Stomach (tissue), 9 donors: ENCODE data around the gene B3GNT5. TPM values are rescaled to one million over a fixed set of nuclear protein-coding genes. Genes with fewer than 3 reads are reported as not detected.
"Not testable (repeated sequence)": the region's sequence is repeated elsewhere in the genome, so short reads cannot be mapped to it uniquely, and the experiment has no call there.

ENCODE experiments used
- DNase-seq, 2 donors: peaks; one replicate each; pipeline versions ENCODE4 v3.0.0 to v3.0.0-alpha.2; 2013 to 2019
- H3K27ac ChIP-seq, 5 donors: fragments of 200-600 bp in 4 of 5; sonication (generic) in 4 of 5; one replicate each; pipeline ENCODE4 v1.5.1; 2013 to 2019; ENCODE audit warnings: mild to moderate bottlenecking in 1 of 5, moderate library complexity in 1 of 5
- H3K27me3 ChIP-seq, 3 donors: fragments of 200-600 bp; sonication (generic); one replicate each; pipeline ENCODE4 v1.5.1; 2017 to 2019; ENCODE audit warnings: mixed run types in 1 of 3
- H3K36me3 ChIP-seq, 4 donors: fragments of 200-600 bp; sonication (generic); 1 replicate in 3 of 4; 2 replicates in 1 of 4; pipeline ENCODE4 v1.5.1; 2016 to 2019
- H3K4me1 ChIP-seq, 4 donors: fragments of 200-600 bp; sonication (generic); one replicate each; pipeline ENCODE4 v1.5.1; 2016 to 2019
- H3K4me3 ChIP-seq, 4 donors: fragments of 200-600 bp; sonication (generic) in 3 of 4; one replicate each; pipeline ENCODE4 v1.5.1; 2016 to 2019; ENCODE audit warnings: mild to moderate bottlenecking in 1 of 4
- H3K9me3 ChIP-seq, 4 donors: fragments of 200-600 bp; sonication (generic); one replicate each; pipeline ENCODE4 v1.5.1; 2016 to 2019
- CTCF ChIP-seq, 7 experiments: fragments of 450-650 bp in 4 of 7; fragments of 200-600 bp in 3 of 7; sonication (generic) in 3 of 7; IDR thresholded peaks; one replicate each; pipeline ENCODE4 v1.5.1; 2016 to 2019; ENCODE audit warnings: antibody characterized with exemption in 7 of 7, control low read depth in 2 of 7, mild to moderate bottlenecking in 1 of 7
- EP300 ChIP-seq: sonication (generic); formaldehyde crosslinking; IDR thresholded peaks from one replicate; pipeline ENCODE4 v1.6.1; 2017; ENCODE audit warnings: antibody characterized with exemption
- POLR2A ChIP-seq, 4 donors: fragments of 450-650 bp; IDR thresholded peaks; one replicate each; pipeline ENCODE4 v1.6.1; 2016; ENCODE audit warnings: antibody characterized with exemption in 4 of 4, control low read depth in 2 of 4, mild to moderate bottlenecking in 1 of 4, moderate library complexity in 1 of 4
- POLR2AphosphoS5 ChIP-seq, 3 donors: sonication (generic); formaldehyde crosslinking; IDR thresholded peaks; one replicate each; pipeline ENCODE4 v1.6.1; 2016; ENCODE audit warnings: antibody characterized with exemption in 3 of 3
- WGBS, 5 donors: extraction: QIAGEN DNeasy Blood & Tissue Kit in 3 of 5; methylation state at CpG; one replicate each; pipeline versions ENCODE4 v1.1.5 to v1.1.7; 2013 to 2018; 5-methylcytosine and 5-hydroxymethylcytosine counted together
- intact Hi-C: fragments of 100-400 bp; cut with DNase I; formaldehyde crosslinking; loops from one replicate; pipeline ENCODE4 v1.15.1; 2023; ENCODE audit warnings: low total_unique reads
- polyA plus RNA-seq, 3 donors: library from polyadenylated mRNA; stranded (reverse); fragments of 200-250 nt; gene quantifications; one replicate each; pipeline ENCODE4 v1.2.3, GENCODE V29; 2013
- total RNA-seq, 5 donors: library from RNA; depleted of rRNA; stranded (reverse); fragments of >200 nt; gene quantifications; one replicate each; pipeline versions ENCODE4 v1.1.0 to v1.2.3, GENCODE V29; 2014 to 2016
- donor health status: healthy with polysubstance abuse.
- donor health status: Bipolar disorder and iron deficiency.
- donor health status: healthy.

The B3GNT5 gene
- total and polyA plus RNA-seq, 8 donors = 4.1 to 39.7 (median 7.2) TPM

- Histone ChIP-seq H3K27ac (no peak overlapping the region), H3K4me1 (no peaks in the 10 kb centered on the region), H3K27me3 (peaks cover 0 to 13% (median 0%) of the 10 kb centered on the region in 3 donors), H3K36me3 (no peaks in the 10 kb centered on the region), H3K9me3 (no peaks in the 10 kb centered on the region), H3K4me3 (no peak overlapping the region)
- DNase-seq = no peak
- WGBS, 5 donors = 69 to 78% (median 76%) methylated on average over 11 of the region's 11 CpGs
- intact Hi-C loops = no loop called here
- no peak for TF ChIP-seq CTCF (IDR thresholded peaks at IDR 0.05)
- TF ChIP-seq POLR2AphosphoS5 (IDR thresholded peaks at IDR 0.05) = no peak
- TF ChIP-seq POLR2A (IDR thresholded peaks at IDR 0.05) = no peak
- TF ChIP-seq EP300 = no peak
Measured at GRCh38 chr3:183224180-183224970, 28.7 kb upstream of the B3GNT5 start.

GRCh38 chr3:183226333-183226890 is 26.6 kb upstream of the B3GNT5 start:
- WGBS, 5 donors = 44 to 72% (median 54%) methylated on average over 9 of the region's 9 CpGs
- intact Hi-C loops = no loop called here
- no peak overlapping the region for H3K27ac ChIP-seq
- peak in 1 of 2 donors; percentile 54 for DNase-seq
- TF ChIP-seq POLR2A (IDR thresholded peaks at IDR 0.05) (no peak), EP300 (no peak), POLR2AphosphoS5 (IDR thresholded peaks at IDR 0.05) (no peak), CTCF (IDR thresholded peaks at IDR 0.05) (no peak)
- H3K9me3 ChIP-seq = no peaks in the 10 kb centered on the region
- H3K27me3 ChIP-seq = peaks cover 0 to 6% (median 0%) of the 10 kb centered on the region in 3 donors
- no peaks in the 10 kb centered on the region for H3K4me1 ChIP-seq
- H3K4me3 ChIP-seq = no peak overlapping the region
- H3K36me3 ChIP-seq = no peaks in the 10 kb centered on the region

GRCh38 chr3:183227586-183227985 is 25.5 kb upstream of the B3GNT5 start:
- no peak for TF ChIP-seq CTCF (IDR thresholded peaks at IDR 0.05)
- TF ChIP-seq POLR2AphosphoS5 (IDR thresholded peaks at IDR 0.05) = no peak
- H3K36me3 ChIP-seq = no peaks in the 10 kb centered on the region
- DNase-seq = no peak
- intact Hi-C loops = no loop called here
- H3K9me3 ChIP-seq = no peaks in the 10 kb centered on the region
- H3K4me1 ChIP-seq = no peaks in the 10 kb centered on the region
- no peak overlapping the region for H3K27ac ChIP-seq
- WGBS, 5 donors = 74 to 88% (median 85%) methylated on average over 4 of the region's 4 CpGs
- no peaks in the 10 kb centered on the region for H3K27me3 ChIP-seq
- no peak overlapping the region for H3K4me3 ChIP-seq

GRCh38 chr3:183229178-183229577 is 23.9 kb upstream of the B3GNT5 start:
- no peak overlapping the region for H3K27ac ChIP-seq
- no peaks in the 10 kb centered on the region for H3K36me3 ChIP-seq
- no peaks in the 10 kb centered on the region for H3K9me3 ChIP-seq
- TF ChIP-seq POLR2A (IDR thresholded peaks at IDR 0.05) (no peak), POLR2AphosphoS5 (IDR thresholded peaks at IDR 0.05) (no peak), EP300 (no peak), CTCF (IDR thresholded peaks at IDR 0.05) (no peak)
- 83 to 93% (median 87%) methylated on average over 1 of the region's 1 CpG for whole genome bisulfite sequencing, 5 donors
- intact Hi-C loops = no loop called here
- no peaks in the 10 kb centered on the region for H3K27me3 ChIP-seq
- no peaks in the 10 kb centered on the region for H3K4me1 ChIP-seq
- DNase-seq = no peak
- H3K4me3 ChIP-seq = no peak overlapping the region

GRCh38 chr3:183230251-183230650 is 22.8 kb upstream of the B3GNT5 start:
- H3K36me3 ChIP-seq, H3K4me3 ChIP-seq, H3K9me3 ChIP-seq, intact Hi-C loops, DNase-seq, H3K4me1 ChIP-seq, H3K27me3 ChIP-seq, H3K27ac ChIP-seq: not testable (repeated sequence)
- 86 to 96% (median 88%) methylated on average over 8 of the region's 8 CpGs for WGBS, 5 donors
